Epidermal melanocyte (primary cell): ENCODE measurements around the gene ARHGAP27.

Source experiments
- DNase-seq: peaks from one replicate; pipeline ENCODE4 v3.0.0; 2011; ENCODE audit warnings: low spot score; ENCODE audit not compliant: insufficient read length

ARHGAP27 gene

DNA sequence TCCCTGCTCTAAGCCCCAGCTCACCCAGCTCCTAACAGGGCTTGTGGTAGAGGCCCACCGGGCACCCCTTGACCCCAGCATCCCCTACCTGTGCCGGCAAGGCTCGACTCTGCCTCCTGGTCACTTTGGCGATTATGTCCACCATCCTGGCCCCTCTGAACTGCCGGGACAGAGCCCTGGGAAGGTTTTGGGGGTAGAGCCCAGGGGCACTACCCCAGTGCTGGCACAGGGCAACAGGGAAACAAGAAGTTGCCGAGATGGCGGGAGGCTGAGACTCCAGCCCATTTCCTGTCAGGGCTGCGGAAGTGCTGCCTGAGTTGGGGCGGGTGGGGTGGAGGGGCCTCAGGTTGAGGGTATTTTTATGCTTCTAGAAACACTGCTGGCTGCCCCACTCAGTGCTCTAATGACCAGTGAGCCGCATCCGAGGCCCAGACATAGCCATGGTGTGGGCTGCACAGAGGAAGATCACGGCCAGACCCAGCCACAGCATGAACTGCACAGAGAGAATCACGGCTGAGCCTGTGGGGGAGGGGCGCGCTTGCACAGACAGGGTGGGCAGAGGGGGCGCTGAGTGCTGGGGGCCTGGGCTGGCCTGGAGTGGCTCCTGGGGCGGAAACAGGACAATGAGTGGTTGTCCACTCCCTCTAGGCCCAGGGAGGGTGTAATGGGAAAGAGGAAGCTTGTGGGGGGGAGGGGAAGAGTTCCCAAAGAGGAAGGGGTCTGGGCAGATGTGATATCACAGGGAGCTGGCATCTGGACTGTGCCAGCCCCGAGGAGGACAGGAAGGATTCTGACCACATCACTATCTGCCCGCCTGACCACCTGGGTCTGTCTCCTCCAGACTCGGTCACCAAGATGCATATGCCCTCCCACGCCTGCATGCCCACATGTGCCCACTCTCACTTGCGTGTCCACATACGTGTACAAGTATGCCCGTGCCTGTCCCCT is 22.3 kb downstream of the ARHGAP27 start:
- no peak for DNase-seq

DNA sequence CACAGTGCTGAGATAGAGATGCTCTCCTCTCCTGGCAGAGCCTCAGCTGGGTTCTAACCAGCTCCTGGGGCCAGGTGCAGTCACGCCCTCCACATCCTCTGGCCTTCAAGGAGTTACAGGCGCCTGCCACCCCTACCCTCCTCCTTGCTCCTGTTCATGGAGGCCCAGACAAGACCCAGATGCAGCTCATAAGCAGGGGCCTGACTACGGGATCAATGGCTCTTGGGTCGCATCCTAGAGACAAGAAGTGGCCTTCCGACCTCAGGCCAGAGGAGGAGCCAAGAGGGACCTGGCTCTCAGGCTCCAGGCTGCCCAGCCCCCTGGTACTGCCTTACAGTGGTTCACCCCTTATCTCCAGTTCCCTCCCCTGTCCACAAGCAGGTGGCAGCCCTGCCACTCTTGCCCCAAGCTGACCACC is 23.0 kb downstream of the ARHGAP27 start:
- no peak for DNase-seq

DNA sequence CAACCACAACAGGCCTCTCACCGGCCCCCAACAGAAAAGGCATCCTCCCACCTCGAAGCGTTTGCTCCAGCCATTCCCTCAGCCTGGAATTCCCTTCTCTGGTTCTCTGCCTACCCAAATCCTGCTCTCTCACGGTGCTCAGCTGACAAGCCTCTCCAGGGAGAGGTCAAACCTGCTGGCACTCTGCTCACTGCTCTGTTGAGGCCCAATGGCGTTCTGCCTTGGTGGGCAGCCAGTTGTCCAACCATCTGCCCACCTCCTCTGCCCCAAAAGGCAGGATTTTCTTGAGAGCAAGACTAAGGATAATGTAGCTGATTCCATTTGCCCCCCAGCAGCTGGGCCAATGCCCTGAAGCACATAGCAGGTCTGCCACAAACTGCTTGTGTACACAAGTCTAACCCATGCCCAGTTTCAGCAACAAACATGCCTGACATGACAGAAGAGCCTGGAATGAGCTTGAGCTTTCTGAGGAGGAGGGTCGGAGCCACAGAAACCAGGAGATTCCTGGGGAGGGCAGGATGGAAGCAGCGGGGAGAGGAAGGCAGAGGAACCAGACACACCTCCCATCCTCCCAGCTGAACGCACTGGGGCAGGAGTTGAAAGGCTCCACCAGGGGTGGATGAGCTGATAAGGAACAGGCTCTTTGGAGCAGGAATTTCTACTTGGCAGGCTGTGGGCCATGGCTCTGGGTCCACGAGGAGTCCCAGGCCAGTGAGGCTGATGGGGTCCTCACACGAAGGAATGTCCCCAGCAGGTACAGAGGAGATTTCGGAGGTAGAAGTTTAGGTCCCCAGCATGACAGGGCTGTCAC is 23.9 kb downstream of the ARHGAP27 start:
- DNase-seq = no peak

DNA sequence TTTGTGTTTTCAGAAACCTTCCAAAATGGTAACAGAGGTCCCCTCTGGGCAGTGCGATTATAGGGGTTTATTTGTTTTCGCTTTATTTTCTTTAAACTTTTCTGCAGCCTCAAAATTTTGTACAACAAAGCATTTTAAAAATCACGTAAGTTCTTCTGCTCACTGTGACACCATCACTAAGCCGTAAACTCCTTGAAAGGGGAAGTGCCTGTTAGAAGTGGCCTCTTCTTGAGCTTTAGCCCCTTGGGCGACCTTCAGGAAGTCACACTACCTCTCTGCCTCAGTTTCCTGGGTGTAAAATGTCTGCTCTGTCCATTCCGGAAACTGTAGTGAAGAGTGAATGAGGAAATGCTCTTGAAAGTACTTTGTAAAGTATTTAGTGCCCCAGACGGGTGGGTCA is 26.6 kb downstream of the ARHGAP27 start:
- DNase-seq = no peak

DNA sequence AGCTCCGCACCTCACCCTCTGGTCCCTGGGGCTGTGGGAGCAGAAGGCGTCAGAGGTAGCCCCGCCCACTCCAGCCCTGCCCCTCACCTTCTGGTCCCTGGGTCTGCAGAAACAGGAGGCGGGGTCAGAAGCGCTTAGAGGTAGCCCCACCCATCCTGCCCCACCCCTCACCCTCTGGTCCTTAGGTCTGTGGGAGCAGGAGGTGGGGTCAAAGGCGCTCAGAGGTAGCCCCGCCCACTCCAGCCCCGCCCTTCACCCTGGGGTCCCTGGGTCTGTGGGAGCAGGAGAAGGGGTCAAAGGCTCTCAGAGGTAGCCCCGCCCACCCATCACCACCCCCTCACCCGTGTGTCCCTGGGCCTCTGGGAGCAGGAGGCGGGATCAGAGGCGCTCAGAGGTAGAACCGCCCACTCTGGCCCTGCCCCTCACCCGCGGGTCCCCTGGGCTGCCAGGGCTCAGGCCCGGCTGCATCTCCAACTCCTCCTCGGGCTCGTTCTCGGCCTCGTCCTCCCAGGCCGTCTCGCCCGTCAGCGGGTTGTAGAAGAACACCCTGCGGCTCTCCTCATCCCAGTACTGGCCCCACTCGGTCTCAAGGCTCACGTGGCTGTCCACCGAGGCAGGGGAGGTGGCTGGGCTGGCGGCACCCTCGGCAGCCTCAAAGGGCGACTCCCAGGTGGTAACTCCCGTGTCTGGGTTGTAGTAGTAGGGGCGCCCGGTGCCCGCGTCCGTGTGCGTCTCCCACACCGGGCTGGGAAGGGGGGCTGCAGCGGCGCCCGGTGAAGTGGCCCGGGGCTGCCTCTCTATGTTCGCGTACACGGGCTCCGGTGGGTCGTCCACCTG is 27.2 kb downstream of the ARHGAP27 start:
- DNase-seq = no peak

DNA sequence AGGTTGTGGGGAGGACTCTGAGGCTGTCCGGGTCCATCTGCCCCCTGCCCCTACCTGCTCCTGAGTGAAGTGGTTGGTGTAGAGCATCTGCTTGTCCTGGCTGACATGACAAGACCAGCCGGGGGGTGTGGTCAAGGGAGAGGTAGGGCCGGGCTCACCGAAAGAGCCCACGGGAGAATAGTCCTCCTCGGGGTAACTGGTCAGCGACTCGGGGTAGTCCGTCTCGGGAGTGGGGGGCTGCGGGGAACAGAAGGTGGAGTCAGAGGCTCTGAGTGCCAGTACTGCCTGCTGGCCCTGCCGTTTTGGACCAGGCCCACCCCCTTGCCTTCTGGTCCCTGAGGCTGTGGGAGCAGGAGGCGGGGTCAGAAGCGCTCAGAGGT is 27.8 kb downstream of the ARHGAP27 start:
- no peak for DNase-seq

DNA sequence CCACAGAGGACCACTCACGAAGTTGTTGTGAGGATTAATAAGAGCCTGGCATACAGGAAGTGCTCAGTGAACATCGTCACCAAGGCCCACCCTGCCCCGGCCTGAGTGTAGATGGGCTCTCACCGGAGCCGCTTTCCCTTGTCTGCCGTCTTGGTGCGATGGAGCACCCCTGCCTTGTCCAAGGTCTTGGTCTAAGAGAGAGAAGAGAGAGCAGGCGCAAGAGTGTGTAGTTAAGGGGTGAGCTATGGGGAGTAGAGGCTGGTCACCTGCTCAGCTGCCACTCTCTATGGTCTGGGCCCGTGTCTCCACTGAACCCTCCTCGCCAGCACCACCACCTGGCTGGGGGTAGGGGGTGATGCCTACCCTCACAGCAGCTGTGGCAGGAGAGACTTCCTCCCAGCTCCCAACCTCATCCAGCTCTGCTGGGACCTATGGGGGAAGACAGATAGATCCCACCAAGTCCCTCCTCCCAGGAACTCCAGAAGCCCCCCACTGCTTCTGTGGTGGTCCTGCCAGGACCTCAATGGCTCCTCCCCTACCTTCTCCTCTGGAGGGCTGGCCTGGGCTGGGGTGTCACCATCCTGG is 28.7 kb downstream of the ARHGAP27 start:
- DNase-seq = no peak

DNA sequence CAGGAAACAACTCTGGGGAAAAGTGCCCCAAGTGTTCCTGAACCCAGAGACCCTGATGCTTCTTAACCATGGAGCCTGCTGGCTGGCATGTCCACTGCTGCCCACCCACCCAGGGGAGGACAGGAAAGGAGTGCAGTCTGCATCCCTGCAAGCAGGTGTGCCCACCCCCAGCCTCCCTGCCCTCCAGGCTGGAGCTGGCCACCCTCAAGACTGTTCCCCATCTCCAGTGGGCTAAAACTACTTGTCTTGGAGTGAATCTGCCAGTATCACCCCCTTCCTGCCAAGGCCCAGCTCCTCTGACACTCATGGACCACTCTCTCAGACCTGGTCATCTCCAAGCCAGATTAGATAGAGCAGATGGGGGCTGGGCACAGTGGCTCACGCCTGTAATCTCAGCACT is 29.8 kb downstream of the ARHGAP27 start:
- no peak for DNase-seq

DNA sequence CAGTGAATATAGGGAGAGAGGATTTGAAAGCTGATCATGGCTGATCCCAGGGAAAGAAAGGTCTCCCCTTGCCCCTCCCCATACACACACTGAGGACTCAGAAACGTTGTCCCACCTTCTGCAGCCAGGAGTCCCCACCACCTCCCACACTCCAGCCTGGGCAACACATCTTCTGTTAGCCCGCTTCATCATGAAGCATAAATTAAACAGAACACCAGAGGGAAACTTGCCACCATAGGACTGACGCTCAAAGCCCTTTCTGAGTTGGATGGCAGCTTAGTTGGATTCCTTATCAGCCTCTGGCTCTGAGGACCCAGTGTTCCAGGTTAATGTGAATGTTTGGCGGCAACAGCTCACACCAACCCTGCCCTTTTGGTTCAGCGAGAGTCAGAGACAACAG is 33.9 kb downstream of the ARHGAP27 start:
- DNase-seq = no peak

DNA sequence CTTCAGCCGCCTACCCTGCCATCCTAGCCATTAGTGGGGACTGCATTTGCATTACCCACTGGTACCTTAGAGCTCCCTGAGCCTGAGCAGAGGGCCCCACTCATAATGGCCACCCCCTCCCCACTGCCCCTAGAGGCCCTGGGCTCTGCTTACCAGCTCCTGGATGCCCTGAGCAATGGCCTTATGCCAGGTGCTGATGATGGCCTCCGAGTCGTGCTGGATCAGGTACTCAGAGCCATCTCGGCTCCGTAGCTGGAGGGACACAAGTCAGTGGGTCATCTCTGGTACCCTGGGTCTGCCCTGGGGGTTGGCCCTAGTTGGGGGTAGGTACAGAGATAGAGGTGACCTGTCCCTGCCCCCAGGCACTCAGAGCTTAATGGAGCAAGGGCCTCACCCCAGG is 34.9 kb downstream of the ARHGAP27 start:
- peak; percentile 11 for DNase-seq

DNA sequence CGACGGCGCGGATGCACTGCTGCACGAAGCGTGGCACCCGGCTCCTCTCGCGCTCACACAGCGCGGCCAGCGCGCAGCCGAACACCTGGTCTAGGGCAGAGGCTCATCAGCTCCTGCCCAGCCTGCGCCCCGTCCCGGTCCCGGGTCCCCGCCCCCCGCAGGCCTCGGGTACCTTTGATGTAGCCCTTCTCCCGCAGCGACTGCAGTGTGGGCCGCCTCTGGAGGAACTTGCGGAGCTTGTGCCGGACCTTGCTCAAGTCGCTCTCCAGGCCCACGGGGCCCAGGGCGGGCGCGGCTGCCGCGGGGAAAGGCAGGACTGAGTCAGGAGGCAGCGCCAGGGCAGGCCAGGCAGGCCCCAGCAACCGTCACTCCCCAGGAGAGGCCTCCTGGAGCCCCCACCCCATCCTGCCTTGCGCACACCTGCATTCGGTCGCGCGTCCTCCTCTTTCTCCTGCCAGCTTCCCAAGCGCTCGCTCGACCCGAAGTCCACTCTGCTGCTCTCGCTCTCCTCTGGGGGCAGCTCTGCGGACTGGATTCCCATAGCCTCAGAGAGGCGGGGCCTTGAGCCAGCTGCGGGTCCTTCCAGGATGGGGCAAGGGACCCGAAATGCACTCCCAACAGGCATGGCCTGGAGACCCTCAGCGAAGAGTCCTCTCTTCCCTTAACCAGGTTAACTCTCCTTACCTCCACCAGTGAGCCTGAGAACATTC is 36.0 kb downstream of the ARHGAP27 start:
- DNase-seq = no peak

DNA sequence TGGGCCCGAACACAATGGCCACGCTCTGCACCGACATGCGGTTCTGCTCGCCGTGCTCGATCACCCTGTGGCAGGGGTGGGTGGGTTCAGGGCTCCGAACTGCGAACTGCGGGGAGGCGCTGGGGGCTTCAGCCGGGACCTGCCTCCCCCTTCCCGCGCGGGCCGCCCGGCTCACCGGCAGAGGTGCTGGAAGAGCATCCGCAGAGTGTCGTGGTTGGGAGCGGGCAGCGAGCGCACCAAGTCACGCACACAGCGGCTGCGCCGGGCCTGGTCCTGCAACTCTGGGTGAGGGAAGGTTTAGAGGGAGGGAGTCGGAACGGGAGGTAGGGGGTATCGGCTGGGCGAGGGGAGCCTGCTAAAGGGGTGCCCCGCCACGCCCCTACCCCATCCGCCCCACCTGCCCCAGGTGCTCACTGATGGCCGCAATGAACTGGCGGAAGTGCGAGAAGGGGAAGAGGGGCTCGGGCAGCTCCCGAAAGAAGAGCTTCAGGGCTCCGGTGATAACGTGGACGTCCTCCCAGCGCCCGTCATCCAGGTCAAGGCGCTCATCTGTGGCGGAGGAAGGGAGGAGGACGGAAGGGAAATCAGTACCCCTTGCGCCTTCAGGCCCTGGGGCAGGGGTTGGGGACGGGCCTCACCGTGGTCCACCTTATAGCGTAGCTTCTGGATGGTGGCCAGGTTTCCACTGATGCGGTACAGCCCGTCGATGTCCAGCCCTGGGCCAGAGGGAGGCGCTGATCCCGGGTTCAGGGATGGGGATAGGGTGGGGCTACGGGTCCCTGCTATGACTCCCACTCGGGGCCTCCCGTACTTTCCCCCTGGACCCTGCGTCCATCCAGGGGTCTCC is 36.9 kb downstream of the ARHGAP27 start:
- DNase-seq = peak; percentile 8

DNA sequence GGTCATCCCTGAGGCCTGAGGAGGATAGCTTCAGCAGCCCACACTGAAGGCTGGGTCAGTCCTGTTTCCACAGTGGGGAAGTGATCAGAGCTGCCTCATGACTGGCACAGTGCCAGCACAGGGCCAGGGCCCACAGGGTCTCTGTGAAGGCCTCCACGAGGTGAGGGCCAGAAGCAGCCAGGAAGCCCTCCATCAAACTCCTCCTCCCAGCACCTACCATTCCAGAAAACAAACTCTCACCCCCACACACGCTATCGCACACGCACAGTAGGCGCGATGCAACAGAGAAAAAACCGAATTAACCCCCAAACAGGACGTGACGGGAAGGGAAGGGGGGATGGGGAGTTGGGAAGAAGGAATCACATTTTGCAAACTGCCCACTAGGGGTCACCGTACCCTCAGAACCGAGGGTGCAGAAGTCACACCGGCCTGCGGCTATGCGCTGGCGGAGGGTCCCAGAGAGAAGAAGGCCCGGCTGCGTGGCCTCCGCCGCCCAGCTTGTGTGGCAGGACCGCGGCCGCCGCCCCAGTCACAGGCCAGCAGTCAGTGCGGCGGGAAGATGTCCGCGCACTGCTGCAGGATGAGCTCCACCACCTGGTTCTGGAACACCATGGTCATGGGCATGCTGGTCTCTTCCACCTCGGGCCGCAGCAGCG is 37.6 kb downstream of the ARHGAP27 start:
- DNase-seq = peak; percentile 96

DNA sequence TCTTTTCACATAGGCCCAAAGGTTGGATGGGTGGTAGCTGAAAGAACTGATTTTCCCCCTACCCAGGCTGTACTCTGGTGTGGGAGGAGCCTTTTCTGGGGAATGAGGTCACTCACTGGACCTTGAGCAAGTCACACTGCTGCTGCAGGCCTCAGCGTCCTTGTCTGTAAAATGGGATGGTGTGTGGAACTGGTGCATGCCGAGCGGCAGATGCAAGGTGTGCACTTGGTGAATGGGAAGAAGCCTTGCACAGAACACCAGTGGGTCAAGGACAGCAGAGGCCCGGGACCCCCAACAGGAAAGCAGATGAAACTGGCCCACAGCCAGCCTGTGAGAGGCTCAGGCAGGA is 38.1 kb downstream of the ARHGAP27 start:
- DNase-seq = no peak

DNA sequence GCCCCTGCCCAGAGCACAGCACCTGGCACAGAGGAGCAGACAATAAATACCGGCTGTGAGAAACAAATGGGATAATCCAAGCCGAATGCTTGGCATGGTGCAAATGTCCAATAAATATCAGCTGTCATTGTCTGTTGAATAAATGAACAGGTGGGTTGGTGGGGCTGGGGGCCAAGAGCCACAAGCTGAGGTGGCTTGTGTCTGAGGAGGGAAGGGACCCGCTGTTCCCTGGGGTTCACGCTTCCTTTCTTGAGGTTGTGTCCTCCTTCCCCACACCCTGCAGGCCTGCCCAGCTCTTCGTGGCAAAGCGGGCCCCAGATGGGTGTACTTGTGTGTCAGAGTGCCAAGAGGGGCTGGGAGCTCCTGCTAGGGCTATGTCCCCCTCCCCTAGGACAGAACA is 38.6 kb downstream of the ARHGAP27 start:
- DNase-seq = no peak

DNA sequence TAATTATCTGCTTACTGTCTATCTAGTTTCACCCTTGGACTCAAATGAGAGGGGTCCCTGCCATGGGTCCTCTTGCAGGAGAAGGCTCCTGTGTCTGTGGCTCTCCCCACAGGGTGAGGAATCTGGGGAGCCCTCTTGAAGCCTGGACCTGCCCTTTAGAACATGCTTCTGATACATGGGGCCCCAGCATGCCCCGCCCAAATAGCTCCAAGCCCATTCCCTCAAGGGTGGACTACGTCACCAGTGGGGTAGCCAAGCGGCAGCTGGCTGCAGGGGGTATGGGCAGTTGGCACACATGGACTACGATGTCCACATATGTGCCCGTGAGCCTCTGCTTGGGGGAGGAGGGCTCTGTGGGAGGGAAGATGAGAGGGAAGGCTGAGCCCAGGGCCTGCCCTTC is 39.3 kb downstream of the ARHGAP27 start:
- DNase-seq = no peak

DNA sequence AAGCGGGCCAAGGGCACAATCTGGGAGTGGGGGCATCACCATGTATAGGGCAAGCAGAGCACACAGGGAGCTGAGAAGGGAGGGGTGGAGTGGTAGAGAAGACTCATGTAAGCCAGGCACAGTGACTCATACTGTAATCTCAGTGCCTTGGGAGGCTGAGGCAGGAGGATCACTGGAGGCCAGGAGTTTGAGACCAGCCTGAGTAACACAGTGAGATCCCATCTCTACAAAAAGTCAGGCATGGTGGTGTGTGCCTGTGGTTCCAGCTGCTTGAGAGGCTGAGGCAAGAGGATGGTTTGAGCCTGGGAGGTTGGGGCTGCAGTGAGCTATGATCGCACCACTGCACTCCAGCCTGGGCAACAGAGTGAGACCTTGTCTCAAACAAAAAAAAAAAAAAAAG is 40.8 kb downstream of the ARHGAP27 start:
- DNase-seq = no peak

DNA sequence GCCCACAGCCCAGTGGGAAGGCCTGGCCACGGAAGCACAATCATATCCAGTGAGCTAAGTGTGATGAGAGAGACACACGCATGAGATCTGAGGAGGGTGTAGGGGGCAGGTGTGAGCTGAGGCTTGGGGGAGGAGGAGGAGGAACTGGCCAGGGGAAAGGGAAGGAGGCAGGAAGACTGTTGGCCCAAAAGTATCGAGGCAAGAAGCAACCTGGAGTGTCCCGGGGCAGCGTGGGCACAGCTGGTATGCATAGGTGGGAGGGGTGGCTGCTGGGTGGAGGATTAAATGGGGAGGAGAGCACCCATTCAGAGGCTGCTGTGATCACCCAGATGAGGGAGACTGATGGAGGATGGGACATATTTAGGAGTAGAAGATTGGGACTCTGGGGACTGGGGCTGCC is 41.4 kb downstream of the ARHGAP27 start:
- no peak for DNase-seq

DNA sequence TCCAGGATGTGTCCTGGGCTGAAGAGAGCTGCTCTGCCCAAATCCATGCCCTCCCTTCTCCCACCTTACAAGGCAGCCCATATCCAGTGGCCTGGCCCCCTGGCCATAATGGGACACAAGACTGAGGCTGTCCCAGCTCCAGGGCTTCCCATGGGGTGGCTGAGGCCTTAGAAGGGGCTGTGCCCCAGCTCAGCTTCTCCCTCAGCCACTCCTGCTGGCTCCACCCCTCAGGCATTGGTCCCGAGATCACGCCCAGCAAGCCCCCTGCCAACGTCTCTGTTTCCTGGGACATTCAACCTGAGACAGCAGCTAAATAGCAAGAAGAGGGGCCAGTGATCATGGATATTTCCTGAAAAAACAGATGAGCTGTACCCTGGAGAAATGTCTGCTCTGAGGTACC is 43.3 kb downstream of the ARHGAP27 start:
- no peak for DNase-seq
